ENCODE measurements around the gene ASB13. TPM values are rescaled to one million over a fixed set of nuclear protein-coding genes. Genes with fewer than 3 reads are reported as not detected.

The ASB13 gene
- total RNA-seq, 1 experiment from 2014 or later, result 12.2 TPM

DNA sequence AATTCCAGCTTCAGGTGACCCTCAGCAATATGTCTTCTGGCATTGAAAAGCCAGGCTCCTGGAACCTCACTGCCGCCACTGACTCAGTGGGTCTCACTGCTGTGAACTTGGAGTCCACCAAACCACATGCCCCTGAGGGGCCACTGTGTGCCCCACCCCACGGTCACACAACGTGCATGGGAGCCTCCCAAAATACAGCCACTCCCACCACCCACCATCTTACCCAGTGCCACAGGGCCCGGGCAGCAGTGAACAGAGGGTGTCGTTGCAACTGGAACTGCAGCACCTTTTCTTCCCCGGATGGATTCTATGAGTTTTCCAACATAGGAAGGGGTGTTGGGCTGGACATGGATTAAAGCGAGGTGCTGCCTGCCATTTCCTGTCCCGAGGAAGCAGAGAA lies 60.1 kb downstream of the ASB13 start:
- H3K27me3 ChIP-seq (ENCODE audit: low read length), result no peaks in the 10 kb centered on the region
- H3K36me3 ChIP-seq (ENCODE audit: insufficient read depth, low read length), result no peaks in the 10 kb centered on the region
- no peak overlapping the region for H3K9ac ChIP-seq (ENCODE audit: low read length)
- no peak overlapping the region for H3K4me2 ChIP-seq (ENCODE audit: low read depth, low read length, poor library complexity, severe bottlenecking)
- H3K27ac ChIP-seq (ENCODE audit: low read length), result no peak overlapping the region
- H2AFZ ChIP-seq (ENCODE audit: low read length), result no peak overlapping the region
- no peaks in the 10 kb centered on the region for H3K9me2 ChIP-seq (replicated peaks; ENCODE audit: insufficient read depth, low read length)
- H3K4me3 ChIP-seq (ENCODE audit: low read length), result no peak overlapping the region
- DNase-seq, result no peak
- no peaks in the 10 kb centered on the region for H3K9me3 ChIP-seq (ENCODE audit: low read length)
- H3K79me2 ChIP-seq (ENCODE audit: low read length), result no peaks in the 10 kb centered on the region
- no peaks in the 10 kb centered on the region for H3K4me1 ChIP-seq (ENCODE audit: low read length)
- H4K20me1 ChIP-seq (ENCODE audit: insufficient read depth, low read depth, low read length), result no peaks in the 10 kb centered on the region

DNA sequence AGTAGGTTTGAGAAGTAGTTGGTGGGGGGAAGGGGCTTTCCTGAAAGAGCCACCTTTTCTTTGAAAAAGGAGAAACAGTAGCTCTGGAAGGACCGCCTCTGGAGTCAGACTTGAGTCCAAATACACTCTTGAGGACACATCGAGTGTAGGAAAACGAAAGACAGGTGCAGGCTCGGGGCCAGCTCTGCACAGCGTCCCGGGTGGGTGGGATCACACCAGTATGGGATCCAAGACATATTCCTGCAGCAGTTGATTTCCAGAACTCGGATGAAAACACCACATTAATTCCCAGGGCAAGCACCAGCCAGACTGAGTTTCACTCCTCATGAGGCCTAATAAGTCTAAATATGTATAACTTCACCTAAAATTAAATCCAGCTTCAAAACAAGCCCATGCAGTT lies 61.4 kb downstream of the ASB13 start:
- no peaks in the 10 kb centered on the region for H3K9me3 ChIP-seq (ENCODE audit: low read length)
- H3K4me3 ChIP-seq (ENCODE audit: low read length), result no peak overlapping the region
- no peaks in the 10 kb centered on the region for H3K4me1 ChIP-seq (ENCODE audit: low read length)
- no peaks in the 10 kb centered on the region for H3K9me2 ChIP-seq (replicated peaks; ENCODE audit: insufficient read depth, low read length)
- no peaks in the 10 kb centered on the region for H3K27me3 ChIP-seq (ENCODE audit: low read length)
- no peak overlapping the region for H3K4me2 ChIP-seq (ENCODE audit: low read depth, low read length, poor library complexity, severe bottlenecking)
- DNase-seq, result no peak
- no peak overlapping the region for H3K27ac ChIP-seq (ENCODE audit: low read length)
- H2AFZ ChIP-seq (ENCODE audit: low read length), result no peak overlapping the region
- H3K79me2 ChIP-seq (ENCODE audit: low read length), result no peaks in the 10 kb centered on the region
- no peaks in the 10 kb centered on the region for H4K20me1 ChIP-seq (ENCODE audit: insufficient read depth, low read depth, low read length)
- no peaks in the 10 kb centered on the region for H3K36me3 ChIP-seq (ENCODE audit: insufficient read depth, low read length)
- no peak overlapping the region for H3K9ac ChIP-seq (ENCODE audit: low read length)

DNA sequence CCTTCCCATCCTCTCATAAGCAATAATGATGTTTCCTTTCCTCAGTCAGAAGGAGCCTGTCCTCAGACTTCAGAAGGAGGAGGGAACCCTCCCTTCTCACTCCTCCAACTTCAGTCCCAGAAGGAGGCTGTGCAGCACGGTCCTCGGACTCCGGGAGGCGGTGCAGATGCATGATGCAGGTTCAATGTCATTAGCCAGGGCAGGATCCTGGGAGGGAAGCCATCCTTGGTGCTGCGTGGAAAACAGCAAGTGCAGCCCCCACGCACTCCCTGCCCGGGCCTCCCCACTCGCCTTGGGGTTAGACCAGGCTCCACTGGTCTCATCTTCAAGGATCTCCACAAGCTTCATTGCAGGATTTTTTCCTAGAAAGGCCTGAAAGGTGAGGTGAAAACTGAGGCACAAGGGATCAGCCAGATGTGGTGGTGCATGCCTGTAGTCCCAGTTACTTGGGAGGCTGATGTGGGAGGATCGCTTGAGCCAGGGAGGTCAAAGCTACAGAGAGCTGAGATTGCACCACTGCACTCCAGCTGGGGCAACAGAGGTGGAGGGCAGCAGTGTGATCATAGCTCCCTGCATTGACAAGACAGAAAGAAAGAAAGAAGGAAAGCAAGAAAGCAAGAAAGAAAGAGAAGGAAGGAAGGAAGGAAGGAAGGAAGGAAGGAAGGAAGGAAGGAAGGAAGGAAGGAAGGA lies 62.0 kb downstream of the ASB13 start:
- no peak for DNase-seq
- Histone ChIP-seq H3K79me2 (ENCODE audit: low read length) (no peaks in the 10 kb centered on the region), H2AFZ (ENCODE audit: low read length) (no peak overlapping the region), H3K4me1 (ENCODE audit: low read length) (no peaks in the 10 kb centered on the region), H4K20me1 (ENCODE audit: insufficient read depth, low read depth, low read length) (no peaks in the 10 kb centered on the region), H3K4me3 (ENCODE audit: low read length) (no peak overlapping the region), H3K9me2 (replicated peaks; ENCODE audit: insufficient read depth, low read length) (no peaks in the 10 kb centered on the region), H3K9ac (ENCODE audit: low read length) (no peak overlapping the region), H3K27ac (ENCODE audit: low read length) (no peak overlapping the region), H3K27me3 (ENCODE audit: low read length) (no peaks in the 10 kb centered on the region), H3K9me3 (ENCODE audit: low read length) (no peaks in the 10 kb centered on the region), H3K36me3 (ENCODE audit: insufficient read depth, low read length) (no peaks in the 10 kb centered on the region), H3K4me2 (ENCODE audit: low read depth, low read length, poor library complexity, severe bottlenecking) (no peak overlapping the region)

DNA sequence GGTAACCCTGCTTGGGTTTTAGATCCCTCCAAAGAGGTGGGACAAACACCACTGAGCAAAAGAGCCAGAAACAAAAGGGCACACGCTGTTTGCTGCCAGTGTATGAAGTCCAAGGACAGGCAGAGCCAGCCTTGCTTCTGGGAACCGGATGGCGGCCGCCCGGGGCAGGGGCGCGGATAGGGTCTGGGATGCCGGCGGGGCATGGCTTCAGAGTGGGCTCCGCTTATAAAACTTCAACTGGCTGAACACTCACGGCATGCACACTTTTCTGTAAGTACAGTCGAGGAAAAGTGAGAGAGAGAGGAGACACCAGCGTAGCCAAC lies 62.6 kb downstream of the ASB13 start:
- Histone ChIP-seq H3K27ac (ENCODE audit: low read length) (no peak overlapping the region), H3K9ac (ENCODE audit: low read length) (no peak overlapping the region), H3K4me2 (ENCODE audit: low read depth, low read length, poor library complexity, severe bottlenecking) (no peak overlapping the region), H3K9me2 (replicated peaks; ENCODE audit: insufficient read depth, low read length) (no peaks in the 10 kb centered on the region), H3K79me2 (ENCODE audit: low read length) (no peaks in the 10 kb centered on the region), H3K27me3 (ENCODE audit: low read length) (no peaks in the 10 kb centered on the region), H4K20me1 (ENCODE audit: insufficient read depth, low read depth, low read length) (no peaks in the 10 kb centered on the region), H3K4me3 (ENCODE audit: low read length) (no peak overlapping the region), H2AFZ (ENCODE audit: low read length) (no peak overlapping the region), H3K9me3 (ENCODE audit: low read length) (no peaks in the 10 kb centered on the region), H3K36me3 (ENCODE audit: insufficient read depth, low read length) (no peaks in the 10 kb centered on the region), H3K4me1 (ENCODE audit: low read length) (no peaks in the 10 kb centered on the region)
- DNase-seq, result no peak

DNA sequence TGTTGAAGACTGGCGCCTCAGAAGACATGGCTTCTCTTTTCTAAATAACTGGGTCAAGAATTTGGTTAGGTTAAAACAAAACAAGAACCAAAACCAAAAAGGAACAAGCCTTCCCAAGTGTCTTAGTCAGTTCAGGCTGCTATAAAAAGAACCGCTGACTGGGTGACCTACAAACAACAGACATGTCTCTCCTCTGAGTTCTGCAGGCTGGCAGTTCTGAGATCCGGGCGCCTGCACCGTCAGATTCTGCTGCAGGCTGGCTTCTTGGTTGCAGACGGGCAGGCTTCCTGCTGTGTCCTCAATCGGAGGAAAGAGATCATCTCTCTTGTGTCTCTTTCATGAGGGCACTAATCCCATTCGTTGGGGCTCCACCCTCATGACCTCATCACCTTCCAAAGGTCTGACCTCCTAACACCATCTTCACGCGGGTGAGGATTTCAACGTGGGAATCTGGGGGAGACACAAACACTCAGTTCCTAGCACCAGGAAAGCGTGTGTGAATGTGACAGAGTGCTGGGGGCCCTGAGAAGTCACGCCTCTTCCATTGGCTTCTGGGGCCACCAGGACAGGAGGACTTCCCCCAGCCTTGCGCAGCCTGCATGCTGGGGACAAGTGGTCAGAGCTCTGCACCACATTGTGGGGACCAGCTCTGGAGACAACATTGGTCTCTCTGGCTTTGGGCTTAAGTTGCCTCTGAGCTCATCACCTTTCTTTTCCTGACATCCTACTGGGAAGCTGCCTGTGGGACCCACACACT lies 63.1 kb downstream of the ASB13 start:
- H3K9me3 ChIP-seq (ENCODE audit: low read length), result no peaks in the 10 kb centered on the region
- H4K20me1 ChIP-seq (ENCODE audit: insufficient read depth, low read depth, low read length), result no peaks in the 10 kb centered on the region
- no peak for DNase-seq
- H2AFZ ChIP-seq (ENCODE audit: low read length), result no peak overlapping the region
- H3K4me3 ChIP-seq (ENCODE audit: low read length), result no peak overlapping the region
- H3K9ac ChIP-seq (ENCODE audit: low read length), result no peak overlapping the region
- no peaks in the 10 kb centered on the region for H3K27me3 ChIP-seq (ENCODE audit: low read length)
- H3K4me2 ChIP-seq (ENCODE audit: low read depth, low read length, poor library complexity, severe bottlenecking), result no peak overlapping the region
- no peaks in the 10 kb centered on the region for H3K9me2 ChIP-seq (replicated peaks; ENCODE audit: insufficient read depth, low read length)
- no peaks in the 10 kb centered on the region for H3K79me2 ChIP-seq (ENCODE audit: low read length)
- H3K27ac ChIP-seq (ENCODE audit: low read length), result no peak overlapping the region
- no peaks in the 10 kb centered on the region for H3K36me3 ChIP-seq (ENCODE audit: insufficient read depth, low read length)
- H3K4me1 ChIP-seq (ENCODE audit: low read length), result no peaks in the 10 kb centered on the region

DNA sequence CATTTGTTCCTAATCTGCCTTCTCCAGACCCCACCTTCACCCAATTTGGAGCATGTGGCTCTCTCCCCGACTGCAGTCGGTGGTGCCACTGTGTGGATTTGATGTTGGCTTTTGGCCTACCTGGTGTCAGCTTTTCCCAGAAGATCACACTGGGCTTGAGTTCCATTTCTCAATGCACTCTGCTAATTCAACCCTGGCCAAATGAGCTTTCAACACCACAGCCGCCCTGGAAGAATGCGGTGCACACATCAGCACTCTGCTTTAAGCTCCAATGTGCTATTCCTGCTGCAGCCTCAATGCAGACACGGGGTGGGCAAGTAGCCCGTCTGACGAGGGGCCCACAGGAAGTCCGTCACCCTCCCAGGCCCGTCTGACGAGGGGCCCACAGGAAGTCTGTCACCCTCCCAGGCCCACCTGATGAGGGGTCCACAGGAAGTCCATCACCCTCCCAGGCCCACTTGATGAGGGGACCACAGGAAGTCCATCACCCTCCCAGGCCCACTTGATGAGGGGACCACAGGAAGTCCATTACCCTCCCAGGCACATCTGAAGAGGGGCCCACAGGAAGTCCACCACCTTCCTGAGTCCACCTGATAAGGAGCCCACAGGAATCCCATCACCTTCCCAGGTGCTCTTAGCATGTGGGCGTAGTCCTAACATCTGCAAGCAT lies 64.4 kb downstream of the ASB13 start:
- no peaks in the 10 kb centered on the region for H3K9me2 ChIP-seq (replicated peaks; ENCODE audit: insufficient read depth, low read length)
- no peaks in the 10 kb centered on the region for H3K27me3 ChIP-seq (ENCODE audit: low read length)
- no peak overlapping the region for H2AFZ ChIP-seq (ENCODE audit: low read length)
- no peaks in the 10 kb centered on the region for H4K20me1 ChIP-seq (ENCODE audit: insufficient read depth, low read depth, low read length)
- H3K9ac ChIP-seq (ENCODE audit: low read length), result no peak overlapping the region
- no peak overlapping the region for H3K4me3 ChIP-seq (ENCODE audit: low read length)
- no peaks in the 10 kb centered on the region for H3K4me1 ChIP-seq (ENCODE audit: low read length)
- H3K9me3 ChIP-seq (ENCODE audit: low read length), result no peaks in the 10 kb centered on the region
- H3K4me2 ChIP-seq (ENCODE audit: low read depth, low read length, poor library complexity, severe bottlenecking), result no peak overlapping the region
- no peak overlapping the region for H3K27ac ChIP-seq (ENCODE audit: low read length)
- no peaks in the 10 kb centered on the region for H3K79me2 ChIP-seq (ENCODE audit: low read length)
- DNase-seq, result no peak
- no peaks in the 10 kb centered on the region for H3K36me3 ChIP-seq (ENCODE audit: insufficient read depth, low read length)

DNA sequence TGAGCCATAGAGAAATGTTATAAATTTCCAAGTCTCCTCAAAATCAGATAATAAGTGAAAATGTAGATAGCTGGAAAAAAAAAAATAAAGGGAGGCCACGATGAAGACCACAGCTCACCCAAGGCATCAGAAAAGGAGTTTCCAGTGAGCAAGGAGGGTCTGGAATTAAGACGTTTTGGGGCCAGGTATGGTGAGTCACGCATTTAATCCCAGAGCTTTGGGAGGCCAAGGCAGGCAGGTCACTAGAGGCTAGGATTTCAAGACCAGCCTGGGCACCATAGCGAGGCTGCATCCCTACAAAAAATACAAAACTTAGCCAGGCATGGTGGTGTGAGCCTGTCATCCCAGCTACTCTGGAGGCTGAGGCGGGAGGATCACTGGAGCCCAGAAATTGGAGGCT lies 65.5 kb downstream of the ASB13 start:
- H3K36me3 ChIP-seq (ENCODE audit: insufficient read depth, low read length), result no peaks in the 10 kb centered on the region
- no peak overlapping the region for H3K4me3 ChIP-seq (ENCODE audit: low read length)
- no peak for DNase-seq
- no peaks in the 10 kb centered on the region for H3K4me1 ChIP-seq (ENCODE audit: low read length)
- H2AFZ ChIP-seq (ENCODE audit: low read length), result no peak overlapping the region
- H3K9me2 ChIP-seq (replicated peaks; ENCODE audit: insufficient read depth, low read length), result no peaks in the 10 kb centered on the region
- H4K20me1 ChIP-seq (ENCODE audit: insufficient read depth, low read depth, low read length), result no peaks in the 10 kb centered on the region
- no peak overlapping the region for H3K27ac ChIP-seq (ENCODE audit: low read length)
- no peaks in the 10 kb centered on the region for H3K79me2 ChIP-seq (ENCODE audit: low read length)
- no peaks in the 10 kb centered on the region for H3K9me3 ChIP-seq (ENCODE audit: low read length)
- no peaks in the 10 kb centered on the region for H3K27me3 ChIP-seq (ENCODE audit: low read length)
- no peak overlapping the region for H3K4me2 ChIP-seq (ENCODE audit: low read depth, low read length, poor library complexity, severe bottlenecking)
- H3K9ac ChIP-seq (ENCODE audit: low read length), result no peak overlapping the region

DNA sequence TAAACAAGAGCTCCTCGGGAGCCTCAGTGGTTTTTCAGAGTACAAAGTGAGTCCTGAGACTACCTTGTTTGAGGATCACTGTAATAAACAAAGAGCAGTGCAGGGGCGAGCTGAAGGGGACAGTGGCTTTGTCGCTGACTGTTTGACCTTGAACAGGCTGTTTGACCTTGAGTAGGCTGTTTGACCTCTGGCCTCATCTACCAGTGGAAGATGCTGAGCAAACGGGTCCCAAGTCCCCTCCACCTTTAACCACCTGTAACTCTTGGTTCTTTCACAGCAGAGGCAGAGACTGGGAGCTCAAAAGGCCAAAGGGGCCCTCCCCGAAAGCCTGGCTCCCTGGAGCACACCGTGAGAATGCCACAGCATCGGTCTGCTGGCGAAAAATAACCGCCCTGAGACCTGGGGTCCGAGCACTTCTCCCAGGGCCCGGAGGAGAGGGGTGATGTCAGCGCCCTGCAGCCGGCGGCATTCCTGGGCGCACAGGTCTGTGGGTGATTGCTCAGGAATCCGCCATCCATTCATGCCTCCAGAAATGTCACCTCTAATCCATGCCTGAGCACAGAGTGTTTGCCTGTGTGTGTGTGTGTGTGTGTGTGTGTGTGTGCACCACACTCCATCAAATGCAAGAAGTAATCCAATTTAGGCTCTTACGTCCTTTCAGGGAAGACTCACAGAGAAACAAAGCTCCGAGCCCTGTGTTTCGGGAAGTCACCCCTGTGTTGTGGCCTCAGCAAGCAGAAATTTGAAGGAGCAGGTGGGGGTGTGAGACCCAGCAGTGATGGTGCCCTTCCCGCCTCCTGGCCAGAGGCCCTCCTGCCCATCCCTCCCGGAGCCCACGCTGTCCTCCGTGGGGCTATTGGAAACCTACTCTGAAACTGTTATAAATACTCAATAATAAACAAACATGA lies 66.5 kb downstream of the ASB13 start:
- no peak overlapping the region for H3K4me3 ChIP-seq (ENCODE audit: low read length)
- no peaks in the 10 kb centered on the region for H3K36me3 ChIP-seq (ENCODE audit: insufficient read depth, low read length)
- H3K79me2 ChIP-seq (ENCODE audit: low read length), result no peaks in the 10 kb centered on the region
- no peaks in the 10 kb centered on the region for H3K9me3 ChIP-seq (ENCODE audit: low read length)
- H3K27ac ChIP-seq (ENCODE audit: low read length), result no peak overlapping the region
- H2AFZ ChIP-seq (ENCODE audit: low read length), result no peak overlapping the region
- H3K9me2 ChIP-seq (replicated peaks; ENCODE audit: insufficient read depth, low read length), result no peaks in the 10 kb centered on the region
- no peaks in the 10 kb centered on the region for H3K27me3 ChIP-seq (ENCODE audit: low read length)
- 0 out of 2 replicates have a peak, but pooled peaks cover 5% of the 10 kb centered on the region for H4K20me1 ChIP-seq (ENCODE audit: insufficient read depth, low read depth, low read length)
- no peak for DNase-seq
- H3K9ac ChIP-seq (ENCODE audit: low read length), result no peak overlapping the region
- H3K4me1 ChIP-seq (ENCODE audit: low read length), result no peaks in the 10 kb centered on the region
- no peak overlapping the region for H3K4me2 ChIP-seq (ENCODE audit: low read depth, low read length, poor library complexity, severe bottlenecking)
